LNCaP clone FGC (cell line): Measurements from ENCODE around the gene KRT222.

Source experiments
- DNase-seq: peaks from one replicate; pipeline ENCODE4 v3.0.0-alpha.2; 2011; ENCODE audit warnings: low read depth
- H3K4me3 ChIP-seq: 2 replicates; pipeline ENCODE4 v1.5.1; 2011; ENCODE audit warnings: mild to moderate bottlenecking, low read depth, low read length, control low read depth
- TF ChIP-seq, protein P1 (sequence below): IDR thresholded peaks from 2 replicates; pipeline ENCODE4 v1.5.1; 2012; ENCODE audit warnings: mild to moderate bottlenecking; ENCODE audit not compliant: control insufficient read depth, insufficient read depth; ENCODE audit errors: extremely low read depth

Gene KRT222

DNA sequence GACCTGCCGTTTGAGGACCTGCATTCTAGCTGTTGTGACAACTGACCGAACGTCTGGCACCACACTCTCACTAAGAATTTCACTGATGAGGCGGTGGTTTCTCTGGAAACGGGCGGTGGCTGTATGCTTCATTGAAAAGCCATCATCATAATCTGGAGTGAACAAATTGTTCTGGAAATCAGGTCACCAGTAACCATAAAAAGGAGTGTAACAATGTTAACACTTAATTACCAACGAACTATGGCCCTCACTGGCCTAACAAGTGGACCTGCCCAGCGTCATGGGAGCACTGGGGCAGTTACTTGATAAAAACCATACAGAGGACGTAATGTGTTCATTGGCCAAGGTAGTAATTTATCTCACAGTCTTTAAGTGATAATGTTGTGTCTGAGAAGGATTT is 32.8 kb downstream of the KRT222 start:
- H3K4me3 ChIP-seq, result no peak overlapping the region
- no peak for DNase-seq
- TF ChIP-seq, protein P1, sequence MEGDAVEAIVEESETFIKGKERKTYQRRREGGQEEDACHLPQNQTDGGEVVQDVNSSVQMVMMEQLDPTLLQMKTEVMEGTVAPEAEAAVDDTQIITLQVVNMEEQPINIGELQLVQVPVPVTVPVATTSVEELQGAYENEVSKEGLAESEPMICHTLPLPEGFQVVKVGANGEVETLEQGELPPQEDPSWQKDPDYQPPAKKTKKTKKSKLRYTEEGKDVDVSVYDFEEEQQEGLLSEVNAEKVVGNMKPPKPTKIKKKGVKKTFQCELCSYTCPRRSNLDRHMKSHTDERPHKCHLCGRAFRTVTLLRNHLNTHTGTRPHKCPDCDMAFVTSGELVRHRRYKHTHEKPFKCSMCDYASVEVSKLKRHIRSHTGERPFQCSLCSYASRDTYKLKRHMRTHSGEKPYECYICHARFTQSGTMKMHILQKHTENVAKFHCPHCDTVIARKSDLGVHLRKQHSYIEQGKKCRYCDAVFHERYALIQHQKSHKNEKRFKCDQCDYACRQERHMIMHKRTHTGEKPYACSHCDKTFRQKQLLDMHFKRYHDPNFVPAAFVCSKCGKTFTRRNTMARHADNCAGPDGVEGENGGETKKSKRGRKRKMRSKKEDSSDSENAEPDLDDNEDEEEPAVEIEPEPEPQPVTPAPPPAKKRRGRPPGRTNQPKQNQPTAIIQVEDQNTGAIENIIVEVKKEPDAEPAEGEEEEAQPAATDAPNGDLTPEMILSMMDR, result no peak

DNA sequence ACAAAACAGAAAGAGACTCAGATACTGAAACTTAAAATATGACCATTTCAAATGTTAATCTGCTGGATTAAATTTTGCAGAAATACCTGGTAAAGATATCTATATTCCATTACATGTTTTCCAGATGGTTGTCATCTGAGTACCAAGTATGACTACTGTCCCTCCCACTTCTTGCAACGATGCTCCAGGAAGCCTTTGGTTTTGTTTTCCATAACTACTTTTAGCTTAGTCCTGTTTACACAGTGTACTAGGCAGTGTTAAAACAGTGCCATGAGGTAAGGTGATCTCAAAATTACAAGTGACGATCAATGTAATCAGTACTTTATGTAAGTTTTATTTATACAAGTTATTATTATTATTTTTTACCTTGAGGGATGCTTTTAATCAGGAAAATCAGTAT is 35.1 kb downstream of the KRT222 start:
- H3K4me3 ChIP-seq, result no peak overlapping the region
- DNase-seq, result no peak
- TF ChIP-seq, protein P1, result no peak

DNA sequence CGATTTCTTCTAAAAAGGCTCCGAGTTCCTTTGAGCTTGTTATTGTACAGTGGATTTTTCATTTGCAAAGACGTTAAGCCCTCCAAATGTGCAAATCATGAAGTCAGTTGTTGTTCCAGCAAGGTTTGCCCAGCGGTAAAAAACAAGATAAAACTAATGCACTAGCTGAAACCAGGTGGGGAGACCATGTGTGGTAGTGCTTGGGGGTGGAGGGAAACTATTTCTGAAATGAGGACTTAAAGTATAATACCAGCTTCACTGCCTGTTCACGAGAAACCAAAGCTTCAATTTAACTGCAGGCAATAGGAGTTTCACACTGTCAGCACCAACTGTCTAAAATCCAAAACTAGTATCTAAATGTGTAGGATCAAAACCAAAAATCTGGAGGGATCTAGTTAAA is 39.7 kb downstream of the KRT222 start:
- TF ChIP-seq, protein P1, result no peak
- no peak overlapping the region for H3K4me3 ChIP-seq
- no peak for DNase-seq

DNA sequence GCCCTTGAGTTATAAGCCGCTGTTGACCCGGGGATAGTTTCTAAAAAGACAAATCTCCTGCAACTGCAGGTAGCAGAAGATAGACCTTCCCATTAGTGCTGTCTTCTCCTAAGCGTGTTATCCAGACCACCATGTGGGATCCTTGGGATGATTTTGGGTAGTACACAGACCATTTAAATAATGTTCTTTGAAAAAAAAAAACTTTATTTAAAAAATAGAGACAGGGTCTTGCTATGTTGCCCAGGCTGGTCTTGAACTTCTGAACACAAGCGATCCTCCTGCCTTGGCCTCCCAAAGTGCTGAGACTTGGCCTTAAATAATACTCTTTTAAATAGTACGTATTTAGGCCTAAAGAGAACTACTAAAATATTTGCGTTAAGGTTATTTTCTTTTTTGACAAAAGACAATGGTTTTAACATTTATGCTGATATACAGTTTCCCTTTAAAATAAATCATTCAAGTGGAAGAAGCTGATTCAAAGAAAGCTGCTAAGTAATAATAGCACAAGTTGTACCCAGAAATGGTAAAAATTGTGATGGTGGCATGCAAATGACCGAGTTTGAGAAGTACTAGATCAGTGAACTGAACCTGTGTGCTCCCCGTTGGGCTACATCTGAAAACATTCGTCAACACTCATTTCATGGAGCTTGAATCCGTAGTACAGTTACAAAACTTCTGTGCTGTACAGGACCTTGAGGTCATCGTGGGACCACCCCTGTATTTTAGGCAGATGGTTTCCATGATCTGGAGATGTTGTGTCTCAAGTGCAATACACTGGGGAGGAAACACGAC is 41.4 kb downstream of the KRT222 start:
- TF ChIP-seq, protein P1, result no peak
- H3K4me3 ChIP-seq, result no peak overlapping the region
- no peak for DNase-seq

DNA sequence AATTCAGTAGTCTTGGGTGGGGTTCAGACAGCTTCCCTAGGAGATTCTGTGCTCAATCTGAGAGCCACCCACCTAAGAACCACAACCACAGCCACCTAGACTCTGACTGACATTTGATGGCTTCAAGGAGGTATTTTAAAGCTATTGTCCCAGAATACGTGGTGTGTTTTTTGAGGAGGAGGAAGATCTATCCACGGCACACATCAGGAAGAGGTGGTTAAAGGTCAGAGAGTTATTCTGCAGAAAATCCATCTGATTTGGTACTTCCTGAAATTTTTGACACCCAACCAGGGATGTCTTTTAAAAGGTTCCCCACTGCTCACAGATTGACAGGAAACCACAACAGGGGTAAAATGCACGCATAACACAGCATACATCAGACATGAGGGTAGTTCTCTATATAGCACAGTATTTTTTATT is 42.5 kb downstream of the KRT222 start:
- TF ChIP-seq, protein P1, result no peak
- DNase-seq, result no peak
- H3K4me3 ChIP-seq, result no peak overlapping the region

DNA sequence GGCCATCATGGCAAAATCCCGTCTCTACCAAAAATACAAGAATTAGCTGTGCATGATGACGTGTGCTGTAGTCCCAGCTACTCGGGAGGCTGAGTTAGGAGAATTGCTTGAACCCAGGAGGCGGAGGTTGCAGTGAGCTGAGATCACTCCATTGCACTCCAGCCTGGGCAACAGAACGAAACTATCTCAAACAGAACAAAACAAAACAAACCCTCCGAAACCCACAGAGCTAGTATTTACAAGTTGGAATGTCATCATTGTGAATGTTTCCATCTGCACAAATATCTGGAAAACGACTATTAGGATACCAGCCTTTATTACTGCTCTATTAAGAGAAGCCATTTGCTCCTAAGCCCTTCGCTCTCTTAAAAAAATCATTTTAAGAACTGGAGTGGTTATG is 43.4 kb downstream of the KRT222 start:
- TF ChIP-seq, protein P1, result no peak
- no peak for DNase-seq
- H3K4me3 ChIP-seq, result no peak overlapping the region

DNA sequence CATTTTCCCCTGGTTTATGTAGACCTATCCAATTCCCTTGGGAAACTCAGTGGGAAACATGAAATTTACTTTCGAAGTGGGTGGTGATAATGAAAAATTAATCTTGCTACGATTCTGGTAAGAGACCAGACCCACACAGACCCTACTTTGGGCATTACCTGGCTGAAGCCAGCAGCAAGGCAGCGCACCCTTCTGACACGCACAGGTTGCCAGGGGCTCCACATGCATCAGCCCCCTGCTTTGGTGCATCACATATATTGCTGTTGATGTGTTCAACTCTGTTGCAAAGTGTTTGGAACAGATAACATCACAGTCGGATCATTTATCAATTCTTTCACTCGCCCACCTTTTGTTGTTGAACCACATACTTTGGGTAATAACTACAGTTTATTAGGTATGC is 44.0 kb downstream of the KRT222 start:
- no peak for DNase-seq
- TF ChIP-seq, protein P1, result no peak
- H3K4me3 ChIP-seq, result no peak overlapping the region
